Spleen (tissue), 11 donors: ENCODE data around the gene TLCD5. TPM values are rescaled to one million over a fixed set of nuclear protein-coding genes. Genes with fewer than 3 reads are reported as not detected.

Experiments
- DNase-seq: peaks from one replicate; pipeline ENCODE4 v3.0.0-alpha.2; 2020
- H3K27ac ChIP-seq, 8 donors: fragments of 200-600 bp; sonication (generic) in 7 of 8; 1 replicate in 4 of 8; 2 replicates in 4 of 8; pipeline versions ENCODE4 v1.5.0 to v1.8.0; 2016 to 2021; ENCODE audit warnings: inconsistent platforms in 4 of 8, mild to moderate bottlenecking in 4 of 8, moderate library complexity in 1 of 8
- H3K27me3 ChIP-seq, 7 donors: fragments of 200-600 bp; sonication (generic) in 6 of 7; replicated peaks in 1 of 7; 1 replicate in 4 of 7; 2 replicates in 3 of 7; pipeline versions ENCODE4 v1.5.0 to v1.8.0; 2016 to 2021; ENCODE audit warnings: inconsistent platforms in 3 of 7, mild to moderate bottlenecking in 1 of 7
- H3K36me3 ChIP-seq, 6 donors: fragments of 200-600 bp; sonication (generic) in 5 of 6; 1 replicate in 4 of 6; 2 replicates in 2 of 6; pipeline versions ENCODE4 v1.5.0 to v1.8.0; 2016 to 2021; ENCODE audit warnings: inconsistent platforms in 2 of 6
- H3K4me1 ChIP-seq, 6 donors: fragments of 200-600 bp; sonication (generic) in 5 of 6; 1 replicate in 3 of 6; 2 replicates in 3 of 6; pipeline versions ENCODE4 v1.5.0 to v1.8.0; 2016 to 2021; ENCODE audit warnings: inconsistent platforms in 3 of 6
- H3K4me3 ChIP-seq, 8 donors: fragments of 200-600 bp; sonication (generic) in 7 of 8; 1 replicate in 4 of 8; 2 replicates in 4 of 8; pipeline versions ENCODE4 v1.5.0 to v1.8.0; 2016 to 2021; ENCODE audit warnings: inconsistent platforms in 4 of 8, mild to moderate bottlenecking in 4 of 8, moderate library complexity in 2 of 8
- H3K9me3 ChIP-seq, 8 donors: fragments of 200-600 bp; sonication (generic) in 7 of 8; 1 replicate in 4 of 8; 2 replicates in 4 of 8; pipeline versions ENCODE4 v1.5.0 to v1.8.0; 2016 to 2021; ENCODE audit warnings: inconsistent platforms in 4 of 8
- POLR2A ChIP-seq, 3 donors: fragments of 450-650 bp; IDR thresholded peaks; one replicate each; pipeline ENCODE4 v1.5.1; 2017; ENCODE audit warnings: antibody characterized with exemption in 3 of 3, mild to moderate bottlenecking in 1 of 3
- POLR2AphosphoS5 ChIP-seq, 3 donors: sonication (generic); formaldehyde crosslinking; IDR thresholded peaks; one replicate each; pipeline ENCODE4 v1.5.1; 2017; ENCODE audit warnings: antibody characterized with exemption in 3 of 3
- WGBS, 5 donors: extraction: QIAGEN DNeasy Blood & Tissue Kit in 3 of 5; methylation state at CpG; one replicate each; pipeline versions ENCODE4 v1.1.5 to v1.1.7; 2013 to 2018; 5-methylcytosine and 5-hydroxymethylcytosine counted together
- intact Hi-C: fragments of 100-400 bp; cut with DNase I; formaldehyde crosslinking; loops from one replicate; pipeline ENCODE4 v1.15.0; 2023; ENCODE audit warnings: low total_unique reads
- polyA plus RNA-seq, 3 donors: library from polyadenylated mRNA; stranded (reverse); fragments of 200-250 nt; gene quantifications; one replicate each; pipeline ENCODE4 v1.2.1, GENCODE V29; 2013
- total RNA-seq, 7 donors: library from RNA; depleted of rRNA in 3 of 7; stranded (reverse); fragments of >200 nt in 3 of 7; fragmentation: NEBNext Ultra II Directional in 4 of 7; extraction: Animal tissue kit (Norgen Biotek cat#: 25700) in 4 of 7; gene quantifications; one replicate each; pipeline versions ENCODE4 v1.1.0 to v1.2.1, GENCODE V29; 2016 to 2021
- TF ChIP-seq, protein P1 (sequence below), 11 experiments: fragments of 200-600 bp in 7 of 11; fragments of 450-650 bp in 4 of 11; sonication (generic) in 4 of 11; IDR thresholded peaks in 8 of 11; conservative IDR thresholded peaks in 3 of 11; 1 replicate in 7 of 11; 2 replicates in 4 of 11; pipeline versions ENCODE4 v1.4.0 to v1.8.0; 2016 to 2021; ENCODE audit warnings: antibody characterized with exemption in 11 of 11, inconsistent platforms in 4 of 11, mild to moderate bottlenecking in 1 of 11
- donor health status: healthy with polysubstance abuse.
- donor health status: DM: no; HTN: no; CAD: no; lungs with moderate emphysema.
- donor health status: DM: no; HTN: no; CAD: no.
- donor health status: Bipolar disorder and iron deficiency.
- donor health status: healthy.
- donor health status: DM: no; HTN: no; CAD: no.
- donor health status: DM: yes; HTN: yes; CAD: no.

The TLCD5 gene
- total and polyA plus RNA-seq, 10 donors: 0.93 to 6.6 (median 3.8) TPM

DNA sequence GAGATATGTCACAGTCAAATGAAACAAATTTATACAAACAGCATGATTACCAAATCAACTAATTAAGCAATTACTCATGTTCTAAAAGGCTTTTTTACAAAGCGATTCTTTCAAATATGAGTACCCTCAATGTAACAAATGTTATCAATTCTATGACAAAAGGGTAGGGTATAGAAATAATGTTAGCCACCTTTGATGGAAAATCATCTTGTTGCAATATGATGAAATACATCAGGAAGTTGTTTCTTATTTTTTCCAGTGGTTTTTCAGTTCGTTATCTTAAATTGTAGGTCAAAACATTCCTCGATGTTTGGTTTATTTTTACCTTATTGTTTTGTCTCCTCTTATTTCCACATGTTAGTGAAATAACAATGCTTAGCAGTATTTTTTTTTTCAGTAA, 17.6 kb downstream of the TLCD5 start:
- Histone ChIP-seq H3K36me3 (no peaks in the 10 kb centered on the region), H3K4me1 (peaks cover 25 to 98% (median 75%) of the 10 kb centered on the region in 6 donors), H3K4me3 (no peak overlapping the region), H3K9me3 (peaks cover 0 to 5% (median 0%) of the 10 kb centered on the region in 8 donors), H3K27ac (no peak overlapping the region), H3K27me3 (peaks cover 0 to 93% (median 9%) of the 10 kb centered on the region in 7 donors)
- intact Hi-C loops: no loop called here
- WGBS, 5 donors: 58 to 74% (median 68%) methylated on average over 3 of the region's 3 CpGs
- TF ChIP-seq POLR2AphosphoS5 (IDR thresholded peaks at IDR 0.05) (no peak), POLR2A (IDR thresholded peaks at IDR 0.05) (no peak)
- TF ChIP-seq, protein P1, sequence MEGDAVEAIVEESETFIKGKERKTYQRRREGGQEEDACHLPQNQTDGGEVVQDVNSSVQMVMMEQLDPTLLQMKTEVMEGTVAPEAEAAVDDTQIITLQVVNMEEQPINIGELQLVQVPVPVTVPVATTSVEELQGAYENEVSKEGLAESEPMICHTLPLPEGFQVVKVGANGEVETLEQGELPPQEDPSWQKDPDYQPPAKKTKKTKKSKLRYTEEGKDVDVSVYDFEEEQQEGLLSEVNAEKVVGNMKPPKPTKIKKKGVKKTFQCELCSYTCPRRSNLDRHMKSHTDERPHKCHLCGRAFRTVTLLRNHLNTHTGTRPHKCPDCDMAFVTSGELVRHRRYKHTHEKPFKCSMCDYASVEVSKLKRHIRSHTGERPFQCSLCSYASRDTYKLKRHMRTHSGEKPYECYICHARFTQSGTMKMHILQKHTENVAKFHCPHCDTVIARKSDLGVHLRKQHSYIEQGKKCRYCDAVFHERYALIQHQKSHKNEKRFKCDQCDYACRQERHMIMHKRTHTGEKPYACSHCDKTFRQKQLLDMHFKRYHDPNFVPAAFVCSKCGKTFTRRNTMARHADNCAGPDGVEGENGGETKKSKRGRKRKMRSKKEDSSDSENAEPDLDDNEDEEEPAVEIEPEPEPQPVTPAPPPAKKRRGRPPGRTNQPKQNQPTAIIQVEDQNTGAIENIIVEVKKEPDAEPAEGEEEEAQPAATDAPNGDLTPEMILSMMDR (IDR thresholded peaks at IDR 0.05 in 8 of 11, conservative IDR thresholded peaks at IDR 0.05 in 3 of 11): no peak
- DNase-seq: no peak

DNA sequence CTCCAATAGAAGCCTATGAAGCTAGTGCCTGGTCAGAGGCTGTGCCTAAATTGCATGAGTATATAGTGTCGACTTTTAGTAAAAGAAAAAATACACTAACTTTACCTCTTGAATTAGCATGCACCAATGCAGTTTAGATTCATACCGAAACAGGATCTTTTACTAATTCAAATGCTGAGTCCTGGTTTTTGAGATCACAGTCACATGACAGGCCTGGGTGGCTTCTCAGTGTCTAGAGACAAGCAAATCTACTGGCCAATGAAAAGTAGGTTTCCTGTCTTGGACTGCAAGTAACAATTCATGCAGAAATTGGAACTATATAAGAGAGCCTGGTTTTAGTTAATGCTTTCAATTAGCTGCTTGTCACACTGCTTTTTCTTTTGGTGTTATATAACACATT, 18.3 kb downstream of the TLCD5 start:
- intact Hi-C loops: no loop called here
- Histone ChIP-seq H3K9me3 (peaks cover 0 to 5% (median 0%) of the 10 kb centered on the region in 8 donors), H3K36me3 (no peaks in the 10 kb centered on the region), H3K27ac (peak overlapping the region in 2 of 8 donors; percentile 1 to 19), H3K4me1 (peaks cover 28 to 95% (median 73%) of the 10 kb centered on the region in 6 donors), H3K27me3 (peaks cover 0 to 93% (median 9%) of the 10 kb centered on the region in 7 donors), H3K4me3 (peak overlapping the region in 1 of 8 donors; percentile 6)
- WGBS, 5 donors: 40 to 81% (median 63%) methylated on average over 2 of the region's 2 CpGs
- DNase-seq: no peak
- no peak for TF ChIP-seq POLR2AphosphoS5 (IDR thresholded peaks at IDR 0.05)
- TF ChIP-seq, protein P1 (IDR thresholded peaks at IDR 0.05 in 8 of 11, conservative IDR thresholded peaks at IDR 0.05 in 3 of 11): no peak
- TF ChIP-seq POLR2A (IDR thresholded peaks at IDR 0.05): no peak

DNA sequence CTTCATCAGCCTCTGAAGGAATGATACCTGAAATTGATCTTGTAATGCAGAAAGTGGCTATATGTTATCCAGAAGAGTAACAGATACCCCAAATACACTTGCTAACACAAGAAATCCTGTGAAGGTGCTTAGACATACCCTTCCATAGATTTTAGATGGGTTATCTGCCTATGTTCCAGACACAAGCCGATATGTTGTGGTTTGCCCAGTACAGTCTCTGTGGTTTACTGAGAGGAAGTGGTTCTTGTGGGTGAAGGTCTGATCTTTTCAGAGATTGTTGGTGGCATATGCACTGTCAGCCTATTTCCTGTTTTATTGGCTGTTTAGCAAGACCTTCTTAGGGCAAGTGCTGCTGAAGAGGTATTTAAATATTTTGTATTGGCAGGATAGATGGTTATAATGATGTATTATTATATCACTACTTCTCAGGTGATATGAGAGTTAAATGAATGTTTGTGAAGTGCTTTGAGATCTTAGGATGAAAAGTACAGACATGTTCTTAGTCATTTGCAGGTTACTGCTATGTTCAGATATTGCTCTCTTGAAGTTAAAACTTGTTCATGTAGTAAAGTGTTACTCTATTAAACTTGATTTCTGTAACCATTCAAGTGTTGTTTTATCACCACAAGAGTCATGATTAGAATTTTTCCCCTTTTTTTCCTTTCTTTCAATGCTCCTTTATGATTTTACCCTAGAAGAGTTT, 19.4 kb downstream of the TLCD5 start:
- intact Hi-C loops: no loop called here
- peaks cover 28 to 88% (median 63%) of the 10 kb centered on the region in 6 donors for H3K4me1 ChIP-seq
- peaks cover 0 to 5% (median 0%) of the 10 kb centered on the region in 8 donors for H3K9me3 ChIP-seq
- TF ChIP-seq POLR2AphosphoS5 (IDR thresholded peaks at IDR 0.05): peak in 1 of 3 donors; percentile 48
- TF ChIP-seq, protein P1 (IDR thresholded peaks at IDR 0.05 in 8 of 11, conservative IDR thresholded peaks at IDR 0.05 in 3 of 11): no peak
- no peak for TF ChIP-seq POLR2A (IDR thresholded peaks at IDR 0.05)
- peak overlapping the region in 2 of 8 donors; percentile 1 to 19 for H3K27ac ChIP-seq
- H3K4me3 ChIP-seq: peak overlapping the region in 1 of 8 donors; percentile 6
- H3K27me3 ChIP-seq: peaks cover 0 to 93% (median 9%) of the 10 kb centered on the region in 7 donors
- 0 to 13% (median 6%) methylated on average over 1 of the region's 1 CpG for WGBS, 5 donors
- H3K36me3 ChIP-seq: no peaks in the 10 kb centered on the region
- no peak for DNase-seq

DNA sequence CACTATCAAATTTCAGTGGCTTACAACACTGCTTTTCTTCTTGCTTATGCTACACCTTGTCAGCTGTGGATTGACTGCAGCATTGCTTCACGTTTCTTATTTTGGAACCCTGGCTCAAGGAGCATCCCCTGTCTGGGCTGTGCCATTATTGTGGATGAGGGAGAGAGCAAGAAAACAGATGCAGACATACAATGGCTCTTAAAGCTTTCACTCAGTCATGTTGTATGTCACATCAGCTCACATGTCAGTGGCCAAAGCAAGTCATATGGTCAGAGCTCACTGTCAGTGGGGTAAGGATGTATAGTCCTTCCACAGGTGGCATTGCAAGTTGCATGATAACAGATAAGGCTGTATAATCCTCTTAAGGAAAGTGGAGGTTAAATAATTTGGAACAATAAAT, 21.1 kb downstream of the TLCD5 start:
- Histone ChIP-seq H3K4me3 (no peak overlapping the region), H3K4me1 (peaks cover 28 to 70% (median 53%) of the 10 kb centered on the region in 6 donors), H3K27ac (no peak overlapping the region), H3K27me3 (peaks cover 0 to 92% (median 9%) of the 10 kb centered on the region in 7 donors), H3K36me3 (no peaks in the 10 kb centered on the region), H3K9me3 (peaks cover 0 to 5% (median 0%) of the 10 kb centered on the region in 8 donors)
- 68 to 82% (median 69%) methylated on average over 1 of the region's 1 CpG for WGBS, 5 donors
- no peak for DNase-seq
- intact Hi-C loops: no loop called here
- TF ChIP-seq POLR2AphosphoS5 (IDR thresholded peaks at IDR 0.05) (no peak), POLR2A (IDR thresholded peaks at IDR 0.05) (no peak)
- TF ChIP-seq, protein P1 (IDR thresholded peaks at IDR 0.05 in 8 of 11, conservative IDR thresholded peaks at IDR 0.05 in 3 of 11): no peak
